Lower lobe of right lung (tissue), 2 donors: ENCODE measurements around the gene FRAS1. TPM values are rescaled to one million over a fixed set of nuclear protein-coding genes. Genes with fewer than 3 reads are reported as not detected.

Experiments used
- ATAC-seq, 2 donors: fragments of 200-7000 bp; cut with Tn5 transposase; one replicate each; pipeline ENCODE4 v1.9.1; 2020 to 2022; ENCODE audit warnings: mild to moderate bottlenecking in 2 of 2, moderate library complexity in 2 of 2
- DNase-seq: peaks from one replicate; pipeline ENCODE4 v3.0.0-alpha.2; 2020
- H3K27ac ChIP-seq: fragments of 200-600 bp; one replicate; pipeline ENCODE4 v1.8.0; 2022
- H3K27me3 ChIP-seq: fragments of 200-600 bp; one replicate; pipeline ENCODE4 v1.8.0; 2022; ENCODE audit warnings: low read depth
- H3K36me3 ChIP-seq: fragments of 200-600 bp; one replicate; pipeline ENCODE4 v1.8.0; 2022; ENCODE audit warnings: mild to moderate bottlenecking
- H3K4me1 ChIP-seq: fragments of 200-600 bp; one replicate; pipeline ENCODE4 v1.8.0; 2022
- H3K4me3 ChIP-seq: fragments of 200-600 bp; one replicate; pipeline ENCODE4 v1.8.0; 2022; ENCODE audit warnings: mild to moderate bottlenecking
- H3K9me3 ChIP-seq: fragments of 200-600 bp; one replicate; pipeline ENCODE4 v1.8.0; 2022
- intact Hi-C: fragments of 100-400 bp; cut with DNase I; formaldehyde crosslinking; loops from one replicate; pipeline ENCODE4 v1.11.0; 2022
- total RNA-seq: library from RNA; stranded (reverse); fragmentation: NEBNext Ultra II Directional; extraction: Animal tissue kit (Norgen Biotek cat#: 25700); gene quantifications from one replicate; pipeline ENCODE4 v1.2.1, GENCODE V29; 2021
- TF ChIP-seq, protein P1 (sequence below): fragments of 200-600 bp; IDR thresholded peaks from one replicate; pipeline ENCODE4 v1.8.0; 2022; ENCODE audit warnings: antibody characterized with exemption, mild to moderate bottlenecking
- donor health status: DM: no; HTN: yes; CAD: no; lungs with severe emphysema.

The FRAS1 gene
- total RNA-seq, 1 donor from 2014 or later: 9.2 TPM

GRCh38 chr4:78020677-78021076 is 36.4 kb upstream of the FRAS1 start:
- TF ChIP-seq, protein P1, sequence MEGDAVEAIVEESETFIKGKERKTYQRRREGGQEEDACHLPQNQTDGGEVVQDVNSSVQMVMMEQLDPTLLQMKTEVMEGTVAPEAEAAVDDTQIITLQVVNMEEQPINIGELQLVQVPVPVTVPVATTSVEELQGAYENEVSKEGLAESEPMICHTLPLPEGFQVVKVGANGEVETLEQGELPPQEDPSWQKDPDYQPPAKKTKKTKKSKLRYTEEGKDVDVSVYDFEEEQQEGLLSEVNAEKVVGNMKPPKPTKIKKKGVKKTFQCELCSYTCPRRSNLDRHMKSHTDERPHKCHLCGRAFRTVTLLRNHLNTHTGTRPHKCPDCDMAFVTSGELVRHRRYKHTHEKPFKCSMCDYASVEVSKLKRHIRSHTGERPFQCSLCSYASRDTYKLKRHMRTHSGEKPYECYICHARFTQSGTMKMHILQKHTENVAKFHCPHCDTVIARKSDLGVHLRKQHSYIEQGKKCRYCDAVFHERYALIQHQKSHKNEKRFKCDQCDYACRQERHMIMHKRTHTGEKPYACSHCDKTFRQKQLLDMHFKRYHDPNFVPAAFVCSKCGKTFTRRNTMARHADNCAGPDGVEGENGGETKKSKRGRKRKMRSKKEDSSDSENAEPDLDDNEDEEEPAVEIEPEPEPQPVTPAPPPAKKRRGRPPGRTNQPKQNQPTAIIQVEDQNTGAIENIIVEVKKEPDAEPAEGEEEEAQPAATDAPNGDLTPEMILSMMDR: no peak
- H3K4me1 ChIP-seq: no peaks in the 10 kb centered on the region

GRCh38 chr4:78022517-78022916 is 34.6 kb upstream of the FRAS1 start:
- DNase-seq: no peak
- Histone ChIP-seq H3K36me3 (no peaks in the 10 kb centered on the region), H3K4me1 (no peaks in the 10 kb centered on the region), H3K4me3 (no peak overlapping the region), H3K9me3 (no peaks in the 10 kb centered on the region), H3K27ac (no peak overlapping the region), H3K27me3 (no peaks in the 10 kb centered on the region)
- intact Hi-C loops: no loop called here
- TF ChIP-seq, protein P1: no peak
- ATAC-seq: no peak

More at GRCh38 chr4:78020677-78021076, 36.4 kb upstream of the FRAS1 start:
- ATAC-seq (no peak), DNase-seq (no peak)
- H3K27me3 ChIP-seq: no peaks in the 10 kb centered on the region
- H3K9me3 ChIP-seq: no peaks in the 10 kb centered on the region
- H3K4me3 ChIP-seq: no peak overlapping the region
- intact Hi-C loops: no loop called here
- H3K36me3 ChIP-seq: no peaks in the 10 kb centered on the region
- no peak overlapping the region for H3K27ac ChIP-seq

GRCh38 chr4:78024085-78024484 is 33.0 kb upstream of the FRAS1 start:
- TF ChIP-seq, protein P1: no peak
- no peak overlapping the region for H3K27ac ChIP-seq
- H3K4me3 ChIP-seq: no peak overlapping the region
- H3K36me3 ChIP-seq: no peaks in the 10 kb centered on the region
- intact Hi-C loops: no loop called here
- DNase-seq (no peak), ATAC-seq (no peak)
- H3K9me3 ChIP-seq: no peaks in the 10 kb centered on the region
- no peaks in the 10 kb centered on the region for H3K27me3 ChIP-seq
- no peaks in the 10 kb centered on the region for H3K4me1 ChIP-seq

DNA sequence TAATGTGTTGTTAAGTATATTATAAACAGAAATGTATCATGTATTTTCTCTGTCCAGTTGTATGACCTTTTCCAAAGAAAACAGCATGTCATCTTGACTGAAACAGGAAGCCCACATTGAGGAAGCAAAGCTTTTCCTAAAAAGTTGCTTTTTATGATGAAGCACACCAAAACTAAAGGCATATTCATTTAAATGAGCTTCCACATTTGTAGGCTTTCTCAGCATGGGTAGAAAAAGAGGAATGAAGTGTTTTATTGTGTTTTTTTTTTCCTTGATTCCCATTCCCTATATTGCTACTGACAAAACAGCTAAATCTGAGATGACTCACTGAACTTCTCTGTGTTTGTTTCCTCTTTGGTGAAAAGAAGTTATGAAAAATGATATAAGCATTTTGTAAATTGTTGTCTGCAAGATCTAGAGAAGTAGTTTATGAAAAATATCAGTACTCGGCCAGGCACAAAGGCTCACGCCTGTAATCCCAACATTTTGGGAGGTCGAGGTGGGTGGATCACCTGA is 32.5 kb upstream of the FRAS1 start:
- Histone ChIP-seq H3K4me3 (no peak overlapping the region), H3K36me3 (no peaks in the 10 kb centered on the region), H3K27ac (no peak overlapping the region), H3K9me3 (no peaks in the 10 kb centered on the region), H3K4me1 (no peaks in the 10 kb centered on the region), H3K27me3 (no peaks in the 10 kb centered on the region)
- intact Hi-C loops: no loop called here
- DNase-seq (no peak), ATAC-seq (no peak)
- TF ChIP-seq, protein P1: no peak

DNA sequence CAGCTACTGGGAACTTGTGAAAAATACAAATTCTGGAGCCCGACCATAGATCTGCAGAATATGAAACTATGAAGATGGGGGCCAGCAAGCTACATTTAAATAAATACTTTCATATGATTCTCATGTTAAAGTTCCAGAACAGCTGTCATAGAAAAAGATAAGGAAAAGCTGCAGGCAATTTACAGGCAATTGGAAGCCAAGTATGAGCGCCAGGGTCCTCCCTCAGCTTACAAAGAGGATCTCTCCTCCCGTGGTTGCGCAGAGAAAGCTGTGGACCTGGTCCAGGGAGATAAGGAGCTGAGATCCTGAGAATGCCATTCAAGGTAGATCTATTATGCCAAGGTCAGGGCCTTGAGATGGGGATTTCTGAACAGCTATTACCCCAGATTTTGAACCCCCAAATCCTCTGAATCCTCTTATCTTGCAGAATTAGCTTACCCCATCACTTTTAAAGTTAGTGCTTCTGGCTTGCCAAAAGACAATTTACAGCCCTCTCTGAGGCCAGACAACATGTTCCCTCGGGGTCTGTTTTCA is 25.6 kb upstream of the FRAS1 start:
- Histone ChIP-seq H3K27me3 (no peaks in the 10 kb centered on the region), H3K27ac (no peak overlapping the region), H3K9me3 (no peaks in the 10 kb centered on the region), H3K36me3 (no peaks in the 10 kb centered on the region), H3K4me3 (no peak overlapping the region), H3K4me1 (no peaks in the 10 kb centered on the region)
- no peak for ATAC-seq
- TF ChIP-seq, protein P1: no peak
- DNase-seq: no peak
- intact Hi-C loops: no loop called here
